LoVo (cell line): ENCODE measurements around the gene RAB34.
"Not testable (repeated sequence)": the region's sequence is repeated elsewhere in the genome, so short reads cannot be mapped to it uniquely, and the experiment has no call there.

Source experiments
- DNase-seq: peaks from one replicate; pipeline ENCODE4 v3.0.0-alpha.2; 2016; ENCODE audit warnings: low spot score

RAB34 gene

DNA sequence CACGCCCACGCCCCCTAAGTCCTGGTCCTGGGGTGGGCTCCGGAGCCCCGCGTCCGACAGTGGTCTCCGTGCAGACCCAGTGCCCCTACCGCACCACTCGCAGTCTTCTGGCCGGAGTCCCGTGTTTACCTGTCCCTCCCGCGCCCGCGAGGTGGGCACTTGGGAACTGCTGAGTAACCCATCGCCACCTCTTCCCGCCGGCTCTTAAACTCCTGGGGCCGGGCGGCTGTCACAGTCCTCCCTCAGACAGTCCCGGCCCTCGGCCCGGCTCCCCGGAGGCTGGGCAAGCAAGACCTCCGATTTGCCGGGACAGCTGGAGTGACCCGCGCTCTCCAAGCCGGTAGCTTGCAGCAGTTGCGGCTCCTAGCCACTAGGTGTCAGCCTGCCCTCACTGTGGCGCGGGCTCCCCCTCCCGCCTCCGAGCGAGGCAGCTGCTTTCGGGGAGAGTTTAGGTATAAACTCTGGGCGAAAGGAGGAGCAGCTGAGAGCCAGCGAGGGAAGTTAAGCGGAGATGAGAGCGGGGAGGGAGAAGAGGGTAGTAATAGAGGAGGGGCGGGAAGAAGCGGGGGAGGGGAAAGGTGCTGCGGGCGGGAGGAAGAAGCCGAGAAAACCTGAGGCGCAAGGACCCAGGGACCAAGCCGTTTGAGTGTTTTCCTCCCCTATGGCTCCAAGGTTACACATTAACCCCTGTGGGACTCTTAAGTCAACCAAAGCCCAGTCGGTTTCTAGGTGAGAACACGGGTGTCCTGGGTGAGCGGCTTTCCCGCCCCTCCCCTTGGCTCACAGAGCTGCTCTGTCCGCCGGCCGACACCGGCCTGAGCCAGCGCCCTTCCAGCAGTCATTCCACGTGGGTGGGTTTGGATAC, 9.2 kb upstream of the RAB34 start:
- DNase-seq: peak; percentile 94

- peak; percentile 77 for DNase-seq
These were observed 8.6 kb upstream of the RAB34 start, which contains the start of gene TLCD1 for GRCh38 chr17:28726226-28726626. Gene TLCD1 (minus strand): TSS chr17:28726233. CDS start chr17:28726097, 136 bp downstream.

GRCh38 chr17:28725660-28726225, 8.1 kb upstream of the RAB34 start:
- peak; percentile 79 for DNase-seq

- DNase-seq: peak; percentile 57
These were observed 7.5 kb upstream of the RAB34 start for GRCh38 chr17:28725166-28725659.

DNA sequence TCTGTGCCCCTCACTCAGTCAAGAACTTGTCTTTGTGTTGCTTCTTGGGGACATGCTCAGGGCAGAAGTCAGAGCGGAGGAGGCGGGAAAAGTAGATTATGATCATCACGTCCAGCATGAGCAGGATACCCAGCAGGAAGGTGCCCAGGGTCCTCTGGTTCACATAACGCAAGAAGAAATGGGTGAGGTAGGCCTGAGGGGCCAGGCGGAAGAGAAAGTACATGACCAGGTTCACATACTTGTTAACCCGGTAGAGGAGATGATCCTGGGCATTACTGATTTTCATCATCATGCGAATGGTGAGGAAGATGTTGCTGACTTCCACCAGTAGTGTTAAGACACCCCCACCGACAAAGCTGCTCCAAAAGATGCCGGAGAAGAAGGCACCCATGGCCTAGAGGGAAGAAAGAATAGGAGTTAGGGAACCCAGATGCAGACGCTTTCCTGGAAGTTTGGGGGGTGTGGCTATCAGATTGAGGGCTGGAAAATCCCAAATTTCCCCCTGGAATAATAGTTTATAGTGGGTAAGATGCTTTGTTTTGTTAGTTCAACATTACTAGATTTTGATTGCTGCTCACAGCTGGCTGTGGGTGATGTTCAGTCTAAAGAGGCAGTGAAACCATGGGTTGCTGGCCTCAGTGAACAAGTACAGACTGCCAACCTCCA, 7.0 kb upstream of the RAB34 start:
- no peak for DNase-seq

DNA sequence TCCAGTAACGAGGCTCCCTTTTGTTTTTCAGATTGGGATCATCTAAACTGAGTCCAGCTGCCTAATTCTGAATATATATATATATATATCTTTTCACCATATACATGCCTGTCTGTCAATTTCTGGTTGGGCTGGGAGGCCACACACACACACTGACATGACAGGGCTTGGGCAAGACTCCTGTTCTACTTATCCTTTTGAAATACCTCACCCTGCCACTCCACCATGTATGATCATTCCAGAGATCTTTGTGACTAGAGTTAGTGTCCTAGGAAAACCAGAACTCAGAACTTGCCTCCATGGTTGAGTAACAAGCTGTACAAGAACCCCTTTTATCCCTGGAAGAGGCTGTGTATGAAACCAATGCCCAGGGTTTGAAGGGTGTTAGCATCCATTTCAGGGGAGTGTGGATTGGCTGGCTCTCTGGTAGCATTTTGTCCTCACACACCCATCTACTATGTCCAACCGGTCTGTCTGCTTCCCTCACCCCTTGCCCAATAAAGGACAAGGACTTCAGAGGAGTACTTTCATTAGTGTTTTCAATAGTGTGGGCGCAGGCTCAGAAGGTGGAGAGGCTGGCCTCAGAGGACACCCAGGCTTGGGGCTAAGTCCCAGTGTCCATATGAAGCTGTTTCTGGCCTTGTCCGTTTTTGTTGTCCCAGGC, 6.3 kb upstream of the RAB34 start:
- not testable (repeated sequence) for DNase-seq

GRCh38 chr17:28723159-28723835, 5.6 kb upstream of the RAB34 start:
- no peak for DNase-seq

DNA sequence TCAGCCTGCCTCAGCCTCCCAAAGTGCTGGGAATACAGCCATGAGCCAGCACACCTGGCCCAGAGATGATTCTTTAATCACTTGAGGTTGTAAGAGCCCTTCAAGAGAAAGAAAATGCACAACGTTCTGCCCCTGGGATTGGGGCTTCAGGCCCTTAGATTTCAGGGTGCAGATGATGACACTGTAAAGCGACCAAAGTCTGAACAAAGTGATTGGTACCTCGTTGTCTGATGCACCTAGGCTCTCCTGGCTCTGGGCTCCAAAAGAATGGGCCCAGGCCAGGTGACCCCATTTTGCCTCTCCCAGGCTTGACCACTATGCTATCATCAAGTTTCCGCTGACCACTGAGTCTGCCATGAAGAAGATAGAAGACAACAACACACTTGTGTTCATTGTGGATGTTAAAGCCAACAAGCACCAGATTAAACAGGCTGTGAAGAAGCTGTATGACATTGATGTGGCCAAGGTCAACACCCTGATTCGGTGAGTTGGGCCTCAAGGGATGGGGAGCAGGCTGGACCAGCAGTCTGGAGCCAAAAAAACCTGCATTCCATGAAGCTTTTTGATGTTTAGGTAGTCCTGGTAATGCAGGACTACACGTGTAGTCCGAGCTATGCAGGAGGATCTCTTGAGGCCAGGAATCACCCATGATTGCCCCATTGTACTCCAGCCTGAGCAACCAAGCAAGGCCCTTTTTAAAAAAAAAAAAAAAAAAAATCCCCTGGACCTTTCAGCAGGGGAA, 4.9 kb upstream of the RAB34 start:
- no peak for DNase-seq

GRCh38 chr17:28720997-28721329, 3.3 kb upstream of the RAB34 start:
- DNase-seq: not testable (repeated sequence)

DNA sequence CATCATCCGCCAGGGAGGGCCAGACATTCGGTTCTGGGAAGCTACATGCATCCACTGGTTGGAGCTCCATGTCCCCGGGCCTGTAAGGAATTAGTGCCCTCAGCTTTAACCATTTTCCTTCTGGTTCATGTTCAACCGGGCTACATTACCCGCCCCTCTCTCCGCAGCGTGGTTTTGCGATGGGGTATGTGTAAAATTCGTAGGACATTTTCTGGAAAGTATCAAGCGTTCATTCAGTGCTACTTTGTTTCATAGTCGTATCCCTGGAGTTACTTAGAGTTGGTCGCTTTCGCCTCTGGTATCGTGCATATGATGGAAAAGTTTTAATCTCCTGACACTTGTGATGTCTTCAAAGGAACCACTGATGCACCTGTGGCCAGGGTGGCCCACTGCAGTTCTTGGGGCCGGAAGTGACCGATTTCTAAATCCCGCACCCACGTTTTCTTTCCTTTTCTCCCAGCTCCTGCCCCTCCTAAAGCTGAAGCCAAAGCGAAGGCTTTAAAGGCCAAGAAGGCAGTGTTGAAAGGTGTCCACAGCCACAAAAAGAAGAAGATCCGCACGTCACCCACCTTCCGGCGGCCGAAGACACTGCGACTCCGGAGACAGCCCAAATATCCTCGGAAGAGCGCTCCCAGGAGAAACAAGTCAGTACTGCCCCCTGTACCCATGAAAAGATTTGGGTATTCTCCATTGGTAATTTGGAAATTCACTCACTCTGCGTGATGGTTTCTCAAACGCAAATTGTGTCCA, 2.8 kb upstream of the RAB34 start:
- DNase-seq: no peak

GRCh38 chr17:28719021-28719433, 1.4 kb upstream of the RAB34 start:
- no peak for DNase-seq

DNA sequence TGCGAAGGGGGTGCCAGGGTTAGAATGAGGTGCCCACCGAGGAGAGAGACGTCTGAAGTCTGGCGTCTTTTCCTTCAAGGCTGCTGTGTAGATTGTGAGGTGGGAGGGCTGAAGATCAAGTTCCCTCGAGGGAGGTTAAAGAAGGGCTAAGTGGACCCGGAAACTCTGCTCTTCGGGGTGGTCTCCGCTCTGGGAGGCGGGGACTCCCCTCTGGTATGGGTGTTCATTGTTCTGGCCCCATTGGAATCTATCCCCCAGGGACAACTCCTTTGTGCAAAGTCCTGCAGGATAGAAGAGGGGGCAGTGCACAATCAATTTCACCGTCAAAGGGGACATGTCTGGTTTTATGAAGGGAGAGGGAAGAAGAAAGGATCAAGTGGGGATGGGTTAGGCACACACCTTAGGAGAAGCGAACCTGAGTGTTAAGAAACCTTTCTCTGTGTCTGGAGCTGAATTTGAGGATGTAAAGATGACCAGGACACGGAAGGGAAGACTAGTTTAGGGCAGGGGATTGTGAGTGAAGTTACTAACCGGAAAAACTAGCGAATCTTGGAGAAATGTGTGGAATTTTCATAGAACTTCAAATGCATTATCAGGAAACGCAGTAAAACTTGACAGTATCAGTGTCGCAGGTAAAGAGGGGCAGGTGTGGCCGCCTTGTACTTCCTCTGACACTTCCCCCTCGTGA, 809 bp upstream of the RAB34 start:
- no peak for DNase-seq

DNA sequence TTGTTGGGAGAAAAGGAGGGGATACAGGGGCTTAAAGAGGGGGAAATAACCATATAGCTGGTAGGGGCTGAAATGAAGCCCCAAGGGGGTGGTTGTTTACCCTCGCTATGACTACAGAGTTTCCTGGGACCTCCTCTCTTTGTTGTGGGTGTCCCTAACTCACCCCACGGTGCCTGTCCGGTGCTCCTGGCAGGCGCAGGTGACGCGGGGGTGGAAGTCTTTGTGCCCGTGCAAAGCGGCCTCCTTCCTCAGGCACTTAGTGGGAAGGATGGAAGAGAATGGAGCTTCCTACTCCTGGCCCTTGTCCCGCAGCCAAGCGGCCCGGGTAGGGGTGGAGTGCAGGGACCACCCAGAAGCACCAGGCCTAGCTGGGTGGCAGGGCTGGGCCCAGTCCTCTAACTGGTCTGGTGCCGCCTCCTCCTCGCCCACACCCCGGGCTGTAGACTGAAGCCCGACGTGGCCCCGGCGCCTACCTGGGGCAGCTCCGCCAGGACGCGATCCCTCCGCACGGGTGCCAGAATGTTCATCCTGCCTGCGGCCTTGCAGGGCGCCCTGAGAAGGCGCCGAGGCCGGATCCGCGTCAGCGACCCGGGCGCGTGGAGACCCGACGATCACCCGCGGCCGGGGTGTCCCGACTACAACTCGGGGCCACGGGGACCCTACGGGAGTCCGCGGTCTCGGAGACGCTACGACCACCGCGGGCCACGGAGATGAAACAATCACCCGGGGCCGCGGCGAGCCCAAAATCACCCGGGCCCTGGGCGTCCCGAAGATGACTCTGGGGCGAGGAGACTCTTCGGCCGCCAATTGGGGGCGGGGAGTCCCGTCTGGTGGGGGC, 709 bp downstream of the RAB34 start:
- DNase-seq: no peak

DNA sequence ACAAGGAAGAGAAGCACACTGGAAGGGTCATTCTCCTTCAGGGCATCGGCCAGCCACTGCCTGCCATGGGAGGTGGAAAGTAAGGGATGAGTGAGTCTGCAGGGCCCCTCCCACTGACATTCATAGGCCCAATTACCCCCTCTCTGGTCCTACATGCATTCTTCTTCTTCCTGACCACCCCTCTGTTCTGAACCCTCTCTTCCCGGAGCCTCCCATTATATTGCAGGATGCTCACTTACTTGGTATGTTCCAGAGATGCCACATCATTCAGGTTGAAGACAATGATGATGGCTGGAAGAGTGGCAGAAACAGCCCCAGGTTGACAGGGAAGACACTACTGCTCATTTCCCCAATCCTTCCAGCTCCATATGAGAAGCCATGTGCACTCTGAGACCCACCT, 2.5 kb downstream of the RAB34 start:
- no peak for DNase-seq

GRCh38 chr17:28714281-28714680, 3.4 kb downstream of the RAB34 start:
- DNase-seq: no peak

GRCh38 chr17:28712705-28713415, 4.8 kb downstream of the RAB34 start:
- DNase-seq: no peak

GRCh38 chr17:28712032-28712704, 5.5 kb downstream of the RAB34 start:
- DNase-seq: no peak

DNA sequence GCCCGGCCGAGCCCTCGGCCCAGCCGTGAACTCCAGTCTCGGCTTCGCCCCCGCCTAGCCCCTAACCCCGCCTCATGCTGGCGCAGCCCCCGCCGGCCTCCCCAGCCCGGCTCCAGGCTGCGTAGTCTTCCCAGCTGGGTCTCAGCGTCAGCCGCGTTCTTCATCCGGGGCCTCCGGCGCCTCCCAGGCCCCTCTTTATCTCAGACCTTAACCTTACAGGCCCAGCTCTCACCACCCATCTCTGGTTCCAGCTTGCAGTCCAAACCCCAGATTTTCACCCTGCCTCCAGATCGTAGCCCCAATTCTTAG, 6.0 kb downstream of the RAB34 start, which contains the start of gene PROCA1:
Gene PROCA1 (minus strand): TSS at position 166 of the 309 bp plus-strand sequence. CDS start 228 bp downstream, outside the sequence.
- no peak for DNase-seq
